Lower leg skin (tissue), 3 donors: Measurements from ENCODE around the gene TMEM123.

ENCODE experiments used
- POLR2A ChIP-seq, 2 donors: fragments of 450-650 bp; IDR thresholded peaks; one replicate each; pipeline ENCODE4 v1.6.1; 2016 to 2017; ENCODE audit warnings: antibody characterized with exemption in 2 of 2, mild to moderate bottlenecking in 1 of 2, moderate library complexity in 1 of 2
- TF ChIP-seq, protein P1 (sequence below), 3 donors: fragments of 450-650 bp; IDR thresholded peaks; one replicate each; pipeline ENCODE4 v1.5.1; 2016; ENCODE audit warnings: antibody characterized with exemption in 3 of 3, mild to moderate bottlenecking in 3 of 3, moderate library complexity in 2 of 3

DNA sequence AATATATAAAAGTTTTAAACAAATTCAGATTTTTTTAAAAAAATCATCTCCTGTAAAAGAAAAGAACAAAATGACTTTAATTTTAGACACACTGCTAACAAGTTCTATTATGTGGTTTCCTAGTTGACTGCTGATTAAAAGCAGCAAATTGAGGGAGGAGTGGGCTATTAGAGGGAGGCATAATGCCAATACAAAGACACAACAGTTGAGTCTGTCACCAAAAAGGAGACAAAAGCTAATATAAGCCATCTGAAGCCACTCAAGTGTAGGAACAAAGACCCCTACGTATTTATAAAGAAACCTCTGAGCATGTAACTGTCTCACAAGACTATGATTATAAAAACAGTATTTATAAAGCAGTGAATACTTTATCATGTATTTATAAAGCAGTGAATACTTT is 28.6 kb downstream of the TMEM123 start:
- TF ChIP-seq, protein P1, sequence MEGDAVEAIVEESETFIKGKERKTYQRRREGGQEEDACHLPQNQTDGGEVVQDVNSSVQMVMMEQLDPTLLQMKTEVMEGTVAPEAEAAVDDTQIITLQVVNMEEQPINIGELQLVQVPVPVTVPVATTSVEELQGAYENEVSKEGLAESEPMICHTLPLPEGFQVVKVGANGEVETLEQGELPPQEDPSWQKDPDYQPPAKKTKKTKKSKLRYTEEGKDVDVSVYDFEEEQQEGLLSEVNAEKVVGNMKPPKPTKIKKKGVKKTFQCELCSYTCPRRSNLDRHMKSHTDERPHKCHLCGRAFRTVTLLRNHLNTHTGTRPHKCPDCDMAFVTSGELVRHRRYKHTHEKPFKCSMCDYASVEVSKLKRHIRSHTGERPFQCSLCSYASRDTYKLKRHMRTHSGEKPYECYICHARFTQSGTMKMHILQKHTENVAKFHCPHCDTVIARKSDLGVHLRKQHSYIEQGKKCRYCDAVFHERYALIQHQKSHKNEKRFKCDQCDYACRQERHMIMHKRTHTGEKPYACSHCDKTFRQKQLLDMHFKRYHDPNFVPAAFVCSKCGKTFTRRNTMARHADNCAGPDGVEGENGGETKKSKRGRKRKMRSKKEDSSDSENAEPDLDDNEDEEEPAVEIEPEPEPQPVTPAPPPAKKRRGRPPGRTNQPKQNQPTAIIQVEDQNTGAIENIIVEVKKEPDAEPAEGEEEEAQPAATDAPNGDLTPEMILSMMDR (IDR thresholded peaks at IDR 0.05), result no peak
- no peak for TF ChIP-seq POLR2A (IDR thresholded peaks at IDR 0.05)
